Caco-2 (cell line): ENCODE results near the gene SOX5. TPM values are rescaled to one million over a fixed set of nuclear protein-coding genes. Genes with fewer than 3 reads are reported as not detected.

Source experiments
- BruUV-seq: library from RNA; stranded (reverse); fragments of 400-500 nt; replicated peaks from 2 replicates; lab custom pipeline; 2021; lab: Mats Ljungman, UMichigan
- CTCF ChIA-PET: fragments of 300-600 bp; sonication (Branson Sonifier 250); formaldehyde crosslinking; loops from one replicate; lab custom pipeline; 2022; ENCODE audit warnings: antibody characterized with exemption; lab: Charles Lee
- POLR2A ChIA-PET: fragments of 300-600 bp; sonication (Branson Sonifier 250); formaldehyde crosslinking; loops from one replicate; lab custom pipeline; 2022; ENCODE audit warnings: antibody characterized with exemption; lab: Charles Lee
- DNase-seq, 2 experiments: peaks; one replicate each; pipeline versions ENCODE4 v3.0.0 to v3.0.0-alpha.2; 2020 to 2022
- H3K27me3 ChIP-seq: replicated peaks from 2 replicates; pipeline ENCODE4 v1.6.0; 2011; ENCODE audit warnings: low read length; ENCODE audit not compliant: control insufficient read depth, insufficient read depth
- H3K36me3 ChIP-seq: 2 replicates; pipeline ENCODE4 v1.5.1; 2011; ENCODE audit warnings: low read length; ENCODE audit not compliant: control insufficient read depth, insufficient read depth
- H3K4me1 ChIP-seq: fragments of 250-450 bp; sonication (Bioruptor Pico); 2 replicates; pipeline ENCODE4 v1.5.1; 2020; ENCODE audit warnings: mild to moderate bottlenecking
- H3K4me3 ChIP-seq: 2 replicates; pipeline ENCODE4 v1.5.1; 2011; ENCODE audit warnings: low read depth, mild to moderate bottlenecking, control low read depth, low read length
- H3K9me3 ChIP-seq: fragments of 250-450 bp; sonication (Bioruptor Pico); 2 replicates; pipeline ENCODE4 v1.5.1; 2020; ENCODE audit warnings: mild to moderate bottlenecking, moderate library complexity
- H3K27ac Mint-ChIP-seq: one replicate; pipeline ENCODE4 v1.8.0; 2022; ENCODE audit warnings: mixed read lengths; ENCODE audit not compliant: unreplicated experiment
- H3K27me3 Mint-ChIP-seq: one replicate; pipeline ENCODE4 v1.8.0; 2022; ENCODE audit warnings: mixed read lengths; ENCODE audit not compliant: insufficient read depth, unreplicated experiment
- H3K36me3 Mint-ChIP-seq: one replicate; pipeline ENCODE4 v1.8.0; 2022; ENCODE audit warnings: mild to moderate bottlenecking, mixed read lengths; ENCODE audit not compliant: insufficient read depth, unreplicated experiment
- H3K4me1 Mint-ChIP-seq: one replicate; pipeline ENCODE4 v1.8.0; 2022; ENCODE audit warnings: low read depth, mixed read lengths; ENCODE audit not compliant: unreplicated experiment
- H3K4me3 Mint-ChIP-seq: one replicate; pipeline ENCODE4 v1.8.0; 2022; ENCODE audit warnings: mild to moderate bottlenecking, moderate library complexity, mixed read lengths; ENCODE audit not compliant: unreplicated experiment
- H3K9me3 Mint-ChIP-seq: one replicate; pipeline ENCODE4 v1.8.0; 2022; ENCODE audit warnings: mixed read lengths; ENCODE audit not compliant: unreplicated experiment
- CTCF ChIP-seq, 2 experiments: fragments of 200-600 bp in 1 of 2; IDR thresholded peaks; 1 replicate in 1 of 2; 2 replicates in 1 of 2; pipeline versions ENCODE4 v1.5.1 to v1.8.0; 2011 to 2022; ENCODE audit warnings: antibody characterized with exemption in 1 of 2, control low read depth in 1 of 2, inconsistent platforms in 1 of 2, low read depth in 1 of 2, low read length in 1 of 2, mild to moderate bottlenecking in 1 of 2, moderate library complexity in 1 of 2; ENCODE audit not compliant: insufficient read depth in 1 of 2, severe bottlenecking in 1 of 2, unreplicated experiment in 1 of 2
- intact Hi-C: fragments of 100-400 bp; cut with micrococcal nuclease; formaldehyde crosslinking; loops from one replicate; pipeline ENCODE4 v1.10.0; 2022; ENCODE audit not compliant: unreplicated experiment
- total RNA-seq: library from RNA; stranded (reverse); gene quantifications from 2 replicates; pipeline ENCODE4 v1.2.3, GENCODE V29; 2022

SOX5 gene
- total RNA-seq, 1 experiment from 2014 or later: 15.4 TPM

- Histone ChIP-seq H3K9me3 (no peaks in the 10 kb centered on the region), H3K4me3 (no peak overlapping the region), H3K36me3 (no peaks in the 10 kb centered on the region), H3K27me3 (no peaks in the 10 kb centered on the region), H3K4me1 (no peaks in the 10 kb centered on the region)
- no peaks in the 10 kb centered on the region for H3K9me3 Mint-ChIP-seq
- H3K36me3 Mint-ChIP-seq: no peaks in the 10 kb centered on the region
- ChIA-PET CTCF (no interaction called here), POLR2A (no interaction called here)
- no peak overlapping the region for H3K4me3 Mint-ChIP-seq
- intact Hi-C loops: no loop called here
- no peak overlapping the region for H3K27ac Mint-ChIP-seq
- TF ChIP-seq CTCF (IDR thresholded peaks at IDR 0.05; ENCODE audit: insufficient read depth in 1 of 2, low read depth in 1 of 2, low read length in 1 of 2, severe bottlenecking in 1 of 2, unreplicated experiment in 1 of 2): no peak
- H3K27me3 Mint-ChIP-seq: no peaks in the 10 kb centered on the region
- no TSS peak for BruUV-seq
- no peak for DNase-seq
- no peaks in the 10 kb centered on the region for H3K4me1 Mint-ChIP-seq
Observed at GRCh38 chr12:23795494-23795893, 154.0 kb downstream of the SOX5 start.

- intact Hi-C loops: no loop called here
- H3K9me3 Mint-ChIP-seq: no peaks in the 10 kb centered on the region
- H3K27me3 Mint-ChIP-seq: no peaks in the 10 kb centered on the region
- POLR2A ChIA-PET: no interaction called here
- no peaks in the 10 kb centered on the region for H3K36me3 ChIP-seq
- no peaks in the 10 kb centered on the region for H3K4me1 Mint-ChIP-seq
- H3K27me3 ChIP-seq: no peaks in the 10 kb centered on the region
- CTCF ChIA-PET: no interaction called here
- no peak overlapping the region for H3K27ac Mint-ChIP-seq
- no peak overlapping the region for H3K4me3 ChIP-seq
- no peaks in the 10 kb centered on the region for H3K4me1 ChIP-seq
- no peak for DNase-seq
- no peak overlapping the region for H3K4me3 Mint-ChIP-seq
- H3K9me3 ChIP-seq: no peaks in the 10 kb centered on the region
- no peak for TF ChIP-seq CTCF (IDR thresholded peaks at IDR 0.05; ENCODE audit: insufficient read depth in 1 of 2, low read depth in 1 of 2, low read length in 1 of 2, severe bottlenecking in 1 of 2, unreplicated experiment in 1 of 2)
- H3K36me3 Mint-ChIP-seq: no peaks in the 10 kb centered on the region
- BruUV-seq: no TSS peak
Observed at GRCh38 chr12:23781118-23781517, 168.4 kb downstream of the SOX5 start.

- Mint-ChIP-seq H3K4me1 (no peaks in the 10 kb centered on the region), H3K9me3 (no peaks in the 10 kb centered on the region)
Observed at GRCh38 chr12:23775208-23775607, 174.3 kb downstream of the SOX5 start.

More at GRCh38 chr12:23775208-23775607, 174.3 kb downstream of the SOX5 start:
- Histone ChIP-seq H3K27me3 (no peaks in the 10 kb centered on the region), H3K9me3 (no peaks in the 10 kb centered on the region), H3K4me3 (no peak overlapping the region), H3K36me3 (no peaks in the 10 kb centered on the region), H3K4me1 (no peaks in the 10 kb centered on the region)
- no peak for TF ChIP-seq CTCF (IDR thresholded peaks at IDR 0.05; ENCODE audit: insufficient read depth in 1 of 2, low read depth in 1 of 2, low read length in 1 of 2, severe bottlenecking in 1 of 2, unreplicated experiment in 1 of 2)
- no peak overlapping the region for H3K4me3 Mint-ChIP-seq
- H3K27me3 Mint-ChIP-seq: no peaks in the 10 kb centered on the region
- no peaks in the 10 kb centered on the region for H3K36me3 Mint-ChIP-seq
- DNase-seq: no peak
- BruUV-seq: no TSS peak
- no peak overlapping the region for H3K27ac Mint-ChIP-seq
- CTCF ChIA-PET: no interaction called here
- intact Hi-C loops: no loop called here
- POLR2A ChIA-PET: no interaction called here
